Upper lobe of left lung (tissue), 6 donors: ENCODE results near the gene IFNA13. TPM values are rescaled to one million over a fixed set of nuclear protein-coding genes. Genes with fewer than 3 reads are reported as not detected.

ENCODE experiments used
- ATAC-seq, 2 donors: fragments of 200-7000 bp; cut with Tn5 transposase; one replicate each; pipeline ENCODE4 v1.9.1; 2022; ENCODE audit warnings: mild to moderate bottlenecking in 2 of 2, moderate library complexity in 2 of 2; ENCODE audit not compliant: low FRiP score in 2 of 2
- DNase-seq, 2 donors: peaks; one replicate each; pipeline ENCODE4 v3.0.0-alpha.2; 2019 to 2020
- H3K27ac ChIP-seq, 4 donors: fragments of 200-600 bp; sonication (generic); one replicate each; pipeline ENCODE4 v1.5.1; 2016 to 2019
- H3K27me3 ChIP-seq, 4 donors: fragments of 200-600 bp; sonication (generic); one replicate each; pipeline ENCODE4 v1.5.1; 2017 to 2019
- H3K36me3 ChIP-seq, 4 donors: fragments of 200-600 bp; sonication (generic); one replicate each; pipeline ENCODE4 v1.5.1; 2016 to 2019
- H3K4me1 ChIP-seq, 4 donors: fragments of 200-600 bp; sonication (generic); one replicate each; pipeline ENCODE4 v1.5.1; 2018 to 2019
- H3K4me3 ChIP-seq, 4 donors: fragments of 200-600 bp; sonication (generic); one replicate each; pipeline ENCODE4 v1.5.1; 2017 to 2019; ENCODE audit warnings: mild to moderate bottlenecking in 2 of 4, moderate library complexity in 1 of 4
- H3K9me3 ChIP-seq, 4 donors: fragments of 200-600 bp; sonication (generic); one replicate each; pipeline ENCODE4 v1.5.1; 2018 to 2019
- CTCF ChIP-seq, 6 experiments: fragments of 450-650 bp in 4 of 6; fragments of 200-600 bp in 2 of 6; sonication (generic) in 2 of 6; IDR thresholded peaks; one replicate each; pipeline ENCODE4 v1.5.1; 2016 to 2019; ENCODE audit warnings: antibody characterized with exemption in 6 of 6
- EP300 ChIP-seq, 4 donors: sonication (generic); formaldehyde crosslinking; IDR thresholded peaks; one replicate each; pipeline ENCODE4 v1.5.1; 2017; ENCODE audit warnings: antibody characterized with exemption in 4 of 4, control low read depth in 2 of 4
- POLR2A ChIP-seq, 4 donors: fragments of 450-650 bp; IDR thresholded peaks; one replicate each; pipeline ENCODE4 v1.5.1; 2016 to 2017; ENCODE audit warnings: antibody characterized with exemption in 4 of 4, mild to moderate bottlenecking in 2 of 4
- POLR2AphosphoS5 ChIP-seq, 2 donors: sonication (generic); formaldehyde crosslinking; IDR thresholded peaks; one replicate each; pipeline ENCODE4 v1.5.1; 2017; ENCODE audit warnings: antibody characterized with exemption in 2 of 2
- WGBS, 2 donors: methylation state at CpG; one replicate each; pipeline ENCODE4 v1.1.5; 2017 to 2018; 5-methylcytosine and 5-hydroxymethylcytosine counted together
- total RNA-seq, 6 donors: library from RNA; depleted of rRNA in 4 of 6; stranded (reverse); fragments of >200 nt in 4 of 6; gene quantifications; one replicate each; pipeline versions ENCODE4 v1.1.0 to v1.2.1, GENCODE V29; 2016 to 2021
- donor health status: DM: no; HTN: no; CAD: no; lungs with moderate emphysema.
- donor health status: DM: no; HTN: yes; CAD: no; lungs with severe emphysema.

Gene IFNA13
- total RNA-seq, 6 donors from 2014 or later: not detected

- ATAC-seq: peak in 1 of 2 donors; percentile 79
- Histone ChIP-seq H3K4me1 (peaks cover 35 to 50% (median 44%) of the 10 kb centered on the region in 4 donors), H3K27me3 (no peaks in the 10 kb centered on the region), H3K27ac (no peak overlapping the region), H3K36me3 (peaks cover 0 to 29% (median 12%) of the 10 kb centered on the region in 4 donors), H3K9me3 (no peaks in the 10 kb centered on the region), H3K4me3 (no peak overlapping the region)
- DNase-seq: no peak
- TF ChIP-seq CTCF (IDR thresholded peaks at IDR 0.05) (peak in 5 of 6 experiments; percentile 16 to 49 (median 43)), POLR2AphosphoS5 (IDR thresholded peaks at IDR 0.05) (no peak)
- 41 to 44% methylated on average over 2 of the region's 2 CpGs for WGBS, 2 donors
Observed at GRCh38 chr9:21326526-21327139, 41.2 kb downstream of the IFNA13 start.

- Histone ChIP-seq H3K27me3 (no peaks in the 10 kb centered on the region), H3K9me3 (no peaks in the 10 kb centered on the region), H3K4me3 (no peak overlapping the region), H3K36me3 (peaks cover 0 to 21% (median 14%) of the 10 kb centered on the region in 4 donors), H3K4me1 (peaks cover 19 to 32% (median 25%) of the 10 kb centered on the region in 4 donors), H3K27ac (peak overlapping the region in 1 of 4 donors; percentile 35)
- peak in 1 of 4 donors; percentile 30 for TF ChIP-seq EP300 (IDR thresholded peaks at IDR 0.05)
- no peak for TF ChIP-seq POLR2A (IDR thresholded peaks at IDR 0.05)
- TF ChIP-seq CTCF (IDR thresholded peaks at IDR 0.05): no peak
- WGBS, 2 donors: 66 to 69% methylated on average over 4 of the region's 4 CpGs
- ATAC-seq: peak; percentile 49 to 63
- peak in 1 of 2 donors; percentile 34 for DNase-seq
Observed at GRCh38 chr9:21324047-21324446, 43.8 kb downstream of the IFNA13 start.

GRCh38 chr9:21322911-21323461, 44.9 kb downstream of the IFNA13 start:
- peaks cover 0 to 21% (median 14%) of the 10 kb centered on the region in 4 donors for H3K36me3 ChIP-seq
- no peaks in the 10 kb centered on the region for H3K9me3 ChIP-seq
- WGBS, 2 donors: 86 to 94% methylated on average over 5 of the region's 5 CpGs
- H3K4me1 ChIP-seq: peaks cover 14 to 23% (median 16%) of the 10 kb centered on the region in 4 donors
- H3K4me3 ChIP-seq: no peak overlapping the region
- H3K27me3 ChIP-seq: no peaks in the 10 kb centered on the region
- ATAC-seq (no peak), DNase-seq (no peak)
- TF ChIP-seq EP300 (IDR thresholded peaks at IDR 0.05) (no peak), POLR2AphosphoS5 (IDR thresholded peaks at IDR 0.05) (no peak), POLR2A (IDR thresholded peaks at IDR 0.05) (no peak), CTCF (IDR thresholded peaks at IDR 0.05) (no peak)
- no peak overlapping the region for H3K27ac ChIP-seq

- no peak overlapping the region for H3K4me3 ChIP-seq
- no peak for ATAC-seq
- no peak for DNase-seq
- no peaks in the 10 kb centered on the region for H3K9me3 ChIP-seq
- no peaks in the 10 kb centered on the region for H3K27me3 ChIP-seq
- 70 to 76% methylated on average over 2 of the region's 2 CpGs for WGBS, 2 donors
- H3K36me3 ChIP-seq: peaks cover 0 to 21% (median 14%) of the 10 kb centered on the region in 4 donors
- H3K27ac ChIP-seq: no peak overlapping the region
- TF ChIP-seq POLR2A (IDR thresholded peaks at IDR 0.05) (no peak), EP300 (IDR thresholded peaks at IDR 0.05) (no peak), CTCF (IDR thresholded peaks at IDR 0.05) (no peak), POLR2AphosphoS5 (IDR thresholded peaks at IDR 0.05) (no peak)
- peaks cover 7 to 14% (median 12%) of the 10 kb centered on the region in 4 donors for H3K4me1 ChIP-seq
Observed at GRCh38 chr9:21320465-21320864, 47.4 kb downstream of the IFNA13 start.
